HepG2 (cell line): ENCODE data around the gene PHRF1. TPM values are rescaled to one million over a fixed set of nuclear protein-coding genes. Genes with fewer than 3 reads are reported as not detected.

Experiments
- AKNA ChIP-seq: sonication (generic); formaldehyde crosslinking; IDR thresholded peaks from 2 replicates; pipeline ENCODE4 v1.4.0; 2020; ENCODE audit warnings: missing genetic modification reagents, borderline replicate concordance
- DNMT1 ChIP-seq: sonication (generic); formaldehyde crosslinking; IDR thresholded peaks from 2 replicates; pipeline ENCODE4 v1.5.1; 2020; ENCODE audit warnings: mild to moderate bottlenecking, missing genetic modification reagents
- HOXA7 ChIP-seq: sonication (generic); formaldehyde crosslinking; IDR thresholded peaks from 2 replicates; pipeline ENCODE4 v1.8.1; 2022; ENCODE audit warnings: mild to moderate bottlenecking, missing genetic modification reagents, moderate library complexity
- IKZF5 ChIP-seq: IDR thresholded peaks from 2 replicates; pipeline ENCODE4 v1.6.1; 2018; ENCODE audit warnings: missing genetic modification reagents, mild to moderate bottlenecking, missing compliant biosample characterization
- MAFK ChIP-seq, 2 experiments: IDR thresholded peaks in 1 of 2; conservative IDR thresholded peaks in 1 of 2; 2 replicates each; pipeline ENCODE4 v1.6.1; 2011; ENCODE audit warnings: improper control_type of control experiment in 2 of 2, low read length in 2 of 2
- MED13 ChIP-seq: sonication (generic); formaldehyde crosslinking; IDR thresholded peaks from 2 replicates; pipeline ENCODE4 v1.5.0; 2020; ENCODE audit warnings: missing genetic modification reagents
- MED8 ChIP-seq: sonication (generic); formaldehyde crosslinking; IDR thresholded peaks from 2 replicates; pipeline ENCODE4 v1.8.1; 2023; ENCODE audit warnings: mild to moderate bottlenecking, missing genetic modification reagents; ENCODE audit not compliant: insufficient replicate concordance
- ONECUT2 ChIP-seq: sonication (generic); formaldehyde crosslinking; IDR thresholded peaks from 2 replicates; pipeline ENCODE4 v1.4.0; 2020; ENCODE audit warnings: missing genetic modification reagents
- POLR2G ChIP-seq: fragments of 200-400 bp; formaldehyde crosslinking; IDR thresholded peaks from 2 replicates; pipeline ENCODE4 v1.6.1; 2018; ENCODE audit warnings: mild to moderate bottlenecking, low read depth, low read length, moderate library complexity
- RFX5 ChIP-seq: IDR thresholded peaks from 2 replicates; pipeline ENCODE4 v1.6.1; 2011; ENCODE audit warnings: low read depth, low read length, improper control_type of control experiment
- SMAD9 ChIP-seq: sonication (generic); formaldehyde crosslinking; IDR thresholded peaks from 2 replicates; pipeline ENCODE4 v1.5.1; 2020; ENCODE audit warnings: mild to moderate bottlenecking, missing genetic modification reagents
- ZBTB10 ChIP-seq: sonication (generic); formaldehyde crosslinking; IDR thresholded peaks from 2 replicates; pipeline ENCODE4 v1.4.0; 2020; ENCODE audit warnings: missing genetic modification reagents, borderline replicate concordance
- ZBTB37 ChIP-seq: sonication (generic); formaldehyde crosslinking; IDR thresholded peaks from 2 replicates; pipeline ENCODE4 v1.4.0; 2020; ENCODE audit warnings: mild to moderate bottlenecking, missing genetic modification reagents
- ZNF576 ChIP-seq: sonication (generic); formaldehyde crosslinking; IDR thresholded peaks from 2 replicates; pipeline ENCODE4 v1.4.0; 2020; ENCODE audit warnings: mild to moderate bottlenecking, missing genetic modification reagents
- ZNF580 ChIP-seq: IDR thresholded peaks from 2 replicates; pipeline ENCODE4 v1.6.1; 2016; ENCODE audit warnings: low read depth, borderline replicate concordance
- ZNF761 ChIP-seq: sonication (generic); formaldehyde crosslinking; conservative IDR thresholded peaks from 2 replicates; pipeline ENCODE4 v1.4.0; 2020; ENCODE audit warnings: mild to moderate bottlenecking, missing genetic modification reagents
- ZNF782 ChIP-seq: sonication (generic); formaldehyde crosslinking; IDR thresholded peaks from 2 replicates; pipeline ENCODE4 v1.4.0; 2020; ENCODE audit warnings: missing genetic modification reagents, mild to moderate bottlenecking, borderline replicate concordance
- polyA plus RNA-seq, 8 experiments: library from polyadenylated mRNA; depleted of rRNA in 3 of 8; stranded (reverse) in 7 of 8; unstranded in 1 of 8; fragments of >200 nt; fragmentation: Illumina TruSeq in 4 of 8; extraction: Trizol in 4 of 8; gene quantifications; 2 replicates each; pipeline versions ENCODE4 v1.2.1 to v1.2.3, GENCODE V29; 2011 to 2016; ENCODE audit warnings: low read depth in 4 of 8, missing spikeins in 1 of 8, mixed read lengths in 1 of 8; ENCODE audit not compliant: insufficient read depth in 1 of 8
- total RNA-seq, 5 experiments: library from RNA; depleted of rRNA; stranded (reverse); fragments of >200 nt; fragmentation: Illumina TruSeq; extraction: Trizol; gene quantifications; 2 replicates each; pipeline ENCODE4 v1.2.3, GENCODE V29; 2016; ENCODE audit warnings: low read depth in 1 of 5

Gene PHRF1
- total and polyA plus RNA-seq, 2 of the 13 experiments (the other 11 are each of a cell fraction or from before 2014, with no cell fraction given): 8.2 to 16.7 TPM

GRCh38 chr11:560305-561147, 15.7 kb upstream of the PHRF1 start, which contains the start of the genes LMNTD2 and RASSF7 (continued):
- TF ChIP-seq RFX5 (0 out of 2 replicates have a peak, but pooled peaks have one; percentile 24), ZNF761 (no peak), ZNF782 (CRISPR knock-in tag) (0 out of 2 replicates have a peak, but pooled peaks have one; percentile 49), MED8 (CRISPR knock-in tag) (no peak), ZBTB10 (CRISPR knock-in tag) (no peak; the same call in 1 of the 2 replicates), MED13 (CRISPR knock-in tag) (peak; percentile 59; the same call in 1 of the 2 replicates), POLR2G (peak; percentile 63), DNMT1 (CRISPR knock-in tag) (no peak), HOXA7 (CRISPR knock-in tag) (no peak), SMAD9 (no peak), AKNA (no peak), ZNF576 (CRISPR knock-in tag) (no peak), ZBTB37 (CRISPR knock-in tag) (no peak), ONECUT2 (CRISPR knock-in tag) (no peak), IKZF5 (peak; percentile 70), ZNF580 (CRISPR knock-in tag) (peak; percentile 58; the same call in 1 of the 2 replicates), MAFK (conservative IDR thresholded peaks at IDR 0.05 in 1 of 2, IDR thresholded peaks at IDR 0.05 in 1 of 2; ENCODE audit: low read length in 2 of 2) (no peak)
